NCI-H2171 treated with DMSO at 0.1 percent for 48 hours (cell line): ENCODE results near the gene ZNF581.

Source experiments
- DNase-seq: peaks from one replicate; lab custom pipeline; 2025; lab: John Stamatoyannopoulos, UW

The ZNF581 gene

DNA sequence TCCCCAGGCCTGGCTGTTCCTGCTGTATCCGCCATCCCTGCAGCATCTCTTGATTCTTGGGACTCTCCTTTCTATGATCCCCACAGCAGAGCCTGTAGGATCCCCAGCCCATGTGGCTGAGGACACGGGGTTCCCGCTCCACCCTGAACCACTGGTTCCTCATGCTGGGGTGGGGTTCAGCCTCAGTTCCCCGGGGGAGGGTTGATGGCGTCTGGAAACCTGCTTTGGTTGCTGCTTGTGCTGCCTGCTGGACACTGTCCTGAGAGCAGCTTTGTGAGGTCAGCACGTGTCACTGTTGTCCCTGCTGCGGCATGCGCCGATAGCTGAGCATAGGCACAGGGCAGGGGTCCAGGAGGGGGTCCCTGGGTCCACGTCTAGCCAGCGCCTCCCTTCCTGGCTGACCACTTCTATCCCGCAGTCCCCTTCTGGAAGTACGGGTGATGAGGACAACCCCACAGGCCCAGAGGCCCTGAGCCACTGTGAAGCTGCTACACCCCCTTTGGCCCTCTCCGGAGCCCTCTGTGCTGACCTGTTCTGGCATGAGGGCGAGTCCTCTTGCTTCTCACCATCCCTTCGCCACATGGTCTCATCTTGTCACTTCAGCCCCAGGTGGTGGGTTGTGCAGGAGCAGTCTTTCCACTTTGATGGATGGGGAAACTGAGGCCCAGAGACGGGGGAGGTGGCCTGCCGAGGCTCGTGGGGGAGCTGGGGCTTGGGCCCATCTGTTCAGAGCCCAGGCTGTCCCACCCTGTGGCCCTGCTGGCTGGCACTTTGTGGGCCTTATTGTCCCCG, 37.1 kb downstream of the ZNF581 start:
- no peak for DNase-seq

- no peak for DNase-seq
These were observed 38.0 kb downstream of the ZNF581 start for GRCh38 chr19:55681131-55682092.

DNA sequence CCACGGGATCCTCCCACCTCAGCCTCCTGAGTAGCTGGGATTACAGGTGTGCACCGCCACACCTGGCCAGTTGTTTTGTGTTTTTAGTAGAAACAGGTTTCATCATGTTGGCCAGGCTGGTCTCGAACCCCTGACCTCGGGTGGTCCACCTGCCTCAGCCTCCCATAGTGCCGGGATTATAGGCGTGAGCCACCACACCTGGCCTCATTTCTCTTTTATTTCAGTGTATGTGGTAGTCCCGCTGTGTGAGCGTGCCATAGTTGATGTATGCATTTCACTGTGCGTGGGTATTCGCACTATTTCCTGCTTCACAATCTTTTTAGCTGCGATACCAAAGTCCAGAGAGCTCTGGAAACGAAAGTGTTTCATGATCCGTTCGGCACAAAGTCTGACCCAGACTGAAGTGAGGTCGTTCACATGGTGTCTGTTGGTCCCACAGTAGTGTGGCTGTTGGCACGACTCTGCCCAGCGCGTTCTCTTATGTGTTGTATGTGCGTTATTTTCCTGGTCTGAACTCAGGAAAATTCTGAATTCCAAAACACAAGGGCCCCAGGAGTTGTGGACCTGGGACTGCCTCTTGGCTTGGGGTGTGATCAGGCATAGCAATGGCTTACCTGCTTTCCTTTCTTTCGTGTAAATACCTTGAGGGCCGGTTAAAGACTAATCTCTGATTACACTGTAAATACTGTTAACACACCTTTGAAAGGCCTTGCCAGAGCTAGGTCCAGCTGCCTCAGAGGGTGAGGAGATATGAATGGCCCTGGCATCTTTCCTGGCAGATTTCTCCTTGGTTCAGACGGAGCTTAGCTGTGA, 40.2 kb downstream of the ZNF581 start:
- no peak for DNase-seq

DNA sequence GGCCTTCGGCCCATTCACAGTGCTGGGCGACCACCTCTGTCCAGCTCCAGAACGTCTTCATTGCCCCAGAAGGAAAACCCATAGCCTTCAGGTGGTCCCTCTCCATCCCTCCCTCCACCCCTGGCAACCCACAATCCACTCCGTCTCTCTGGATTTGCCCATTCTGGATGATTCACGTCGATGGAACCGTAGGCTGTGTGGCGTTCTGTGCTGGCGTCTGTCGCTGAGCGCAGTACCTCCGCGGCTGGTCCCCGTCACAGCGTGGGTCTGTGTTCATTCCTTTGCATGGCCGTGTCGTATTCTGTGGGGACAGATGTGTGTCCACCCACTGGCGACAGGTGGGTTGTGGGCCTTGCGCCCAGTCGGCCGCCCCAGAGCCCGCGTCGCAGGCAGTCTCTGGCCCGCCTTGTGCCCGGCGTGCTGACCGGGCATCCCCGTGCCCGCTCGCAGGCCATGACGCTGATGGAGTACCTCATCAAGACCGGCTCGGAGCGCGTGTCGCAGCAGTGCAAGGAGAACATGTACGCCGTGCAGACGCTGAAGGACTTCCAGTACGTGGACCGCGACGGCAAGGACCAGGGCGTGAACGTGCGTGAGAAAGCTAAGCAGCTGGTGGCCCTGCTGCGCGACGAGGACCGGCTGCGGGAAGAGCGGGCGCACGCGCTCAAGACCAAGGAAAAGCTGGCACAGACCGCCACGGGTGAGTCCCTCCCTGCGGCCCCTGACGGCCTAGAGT, 41.7 kb downstream of the ZNF581 start:
- DNase-seq, result no peak

GRCh38 chr19:55685776-55686175, 42.3 kb downstream of the ZNF581 start:
- DNase-seq, result no peak

- DNase-seq, result no peak
These were observed 43.0 kb downstream of the ZNF581 start for GRCh38 chr19:55686311-55687050.

DNA sequence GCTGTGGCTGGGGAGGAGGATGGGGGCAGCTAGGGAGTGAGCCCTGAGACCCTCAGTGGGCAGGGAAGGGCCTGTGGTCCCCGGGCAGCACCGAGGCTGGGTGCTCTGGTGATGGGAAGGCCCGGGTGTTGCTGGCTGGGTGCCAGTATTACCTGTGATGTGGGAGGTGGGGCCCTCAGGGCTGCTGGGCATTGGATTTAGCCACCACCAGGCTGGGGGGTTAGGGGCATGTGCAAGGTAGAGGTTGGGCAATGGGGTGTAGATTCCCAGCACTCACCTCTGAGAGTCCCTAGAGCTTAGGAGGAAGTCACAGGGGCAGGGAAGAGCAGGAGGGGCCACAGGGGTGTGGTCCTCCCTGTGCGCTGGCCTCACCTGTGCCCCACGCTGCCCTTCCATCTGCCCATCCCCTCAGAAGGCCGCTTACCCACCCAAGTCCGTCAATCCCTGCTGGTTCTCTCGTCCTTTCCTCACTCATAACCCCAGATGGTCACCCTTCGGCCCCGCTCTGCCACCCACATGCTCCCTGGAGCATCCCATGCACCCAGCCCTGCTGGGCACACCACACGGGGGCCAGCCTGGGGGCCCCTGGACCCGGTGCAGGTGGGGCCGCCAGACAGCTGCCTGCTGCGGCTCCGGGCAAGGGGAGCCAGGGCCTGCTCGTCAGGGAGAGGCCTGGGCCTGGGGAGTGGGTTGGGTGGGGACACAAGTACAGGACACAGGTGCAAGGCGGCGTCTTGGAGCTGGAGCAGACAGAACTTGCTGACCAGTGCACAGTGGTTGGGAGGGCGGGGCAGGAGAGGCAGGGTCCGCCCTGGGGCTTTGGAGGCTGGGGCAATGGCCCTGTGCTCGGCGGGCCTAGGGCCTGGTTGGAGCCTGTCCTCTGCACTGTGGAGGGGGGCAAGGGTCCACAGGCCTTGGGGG, 44.1 kb downstream of the ZNF581 start:
- DNase-seq, result no peak

- no peak for DNase-seq
These were observed 45.2 kb downstream of the ZNF581 start for GRCh38 chr19:55688422-55689218.

DNA sequence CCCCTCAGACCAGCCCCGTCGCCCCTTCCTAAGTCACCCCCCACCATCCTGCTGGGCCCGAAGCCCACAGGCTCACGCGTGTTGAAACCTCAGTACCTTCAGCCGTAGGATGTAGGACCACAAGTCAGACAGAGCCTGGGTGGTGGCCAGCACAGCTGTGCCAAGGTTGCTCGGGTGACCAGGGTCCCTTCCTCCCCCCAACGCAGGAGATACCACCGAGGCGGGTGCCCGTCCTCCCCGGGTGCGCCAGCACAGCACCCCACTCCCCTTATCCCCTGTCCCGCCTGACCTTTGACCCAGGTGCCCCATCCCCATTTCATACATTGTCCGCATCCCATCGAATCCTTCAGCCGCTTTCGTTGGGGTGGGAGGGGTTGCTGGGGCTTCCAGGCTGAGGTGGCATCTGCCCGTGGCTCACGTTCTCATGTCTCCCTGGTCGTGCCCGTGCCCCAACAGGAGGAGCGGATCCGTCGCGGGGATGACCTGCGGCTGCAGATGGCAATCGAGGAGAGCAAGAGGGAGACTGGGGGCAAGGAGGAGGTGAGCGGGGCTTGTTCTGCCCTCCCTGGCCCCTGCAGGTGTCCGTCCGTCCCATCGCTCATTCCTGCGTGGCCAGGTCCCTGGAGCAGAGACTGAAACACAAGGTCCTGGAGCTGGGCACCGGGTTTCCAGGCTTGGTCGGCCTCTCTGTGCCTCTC, 46.1 kb downstream of the ZNF581 start:
- DNase-seq, result no peak

DNA sequence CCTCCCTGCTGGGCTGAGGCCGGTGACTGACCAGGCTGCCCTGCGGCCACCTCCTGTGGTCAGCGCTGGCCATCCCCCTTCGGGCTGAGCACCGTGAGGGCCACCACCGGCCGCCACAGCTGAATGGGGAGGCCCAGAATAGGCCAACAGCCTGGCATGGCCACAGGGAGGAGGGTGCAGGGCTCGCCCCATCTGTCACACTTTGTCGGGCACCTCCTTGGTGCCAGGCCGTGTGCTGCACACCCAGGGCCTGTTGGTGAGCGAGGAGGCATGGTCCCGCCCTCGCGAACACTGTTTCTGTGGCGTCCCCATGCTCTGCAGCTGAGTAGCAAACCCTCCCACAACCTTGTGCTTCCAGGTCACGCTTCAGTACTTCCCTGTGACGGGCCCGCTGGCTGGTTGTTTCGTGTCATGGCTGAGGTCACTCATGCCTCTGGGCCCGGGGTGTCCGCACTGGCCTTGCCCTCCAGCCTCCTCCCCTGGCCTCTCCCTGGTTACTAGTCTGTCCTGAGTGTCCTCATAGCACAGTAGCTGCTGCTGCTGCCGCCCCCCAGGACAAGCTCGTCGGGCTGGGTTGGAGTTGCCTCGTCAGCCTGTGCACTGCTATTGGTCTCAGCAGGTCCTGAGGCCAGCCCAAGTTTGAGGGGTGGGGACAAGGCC, 46.8 kb downstream of the ZNF581 start:
- DNase-seq, result no peak

DNA sequence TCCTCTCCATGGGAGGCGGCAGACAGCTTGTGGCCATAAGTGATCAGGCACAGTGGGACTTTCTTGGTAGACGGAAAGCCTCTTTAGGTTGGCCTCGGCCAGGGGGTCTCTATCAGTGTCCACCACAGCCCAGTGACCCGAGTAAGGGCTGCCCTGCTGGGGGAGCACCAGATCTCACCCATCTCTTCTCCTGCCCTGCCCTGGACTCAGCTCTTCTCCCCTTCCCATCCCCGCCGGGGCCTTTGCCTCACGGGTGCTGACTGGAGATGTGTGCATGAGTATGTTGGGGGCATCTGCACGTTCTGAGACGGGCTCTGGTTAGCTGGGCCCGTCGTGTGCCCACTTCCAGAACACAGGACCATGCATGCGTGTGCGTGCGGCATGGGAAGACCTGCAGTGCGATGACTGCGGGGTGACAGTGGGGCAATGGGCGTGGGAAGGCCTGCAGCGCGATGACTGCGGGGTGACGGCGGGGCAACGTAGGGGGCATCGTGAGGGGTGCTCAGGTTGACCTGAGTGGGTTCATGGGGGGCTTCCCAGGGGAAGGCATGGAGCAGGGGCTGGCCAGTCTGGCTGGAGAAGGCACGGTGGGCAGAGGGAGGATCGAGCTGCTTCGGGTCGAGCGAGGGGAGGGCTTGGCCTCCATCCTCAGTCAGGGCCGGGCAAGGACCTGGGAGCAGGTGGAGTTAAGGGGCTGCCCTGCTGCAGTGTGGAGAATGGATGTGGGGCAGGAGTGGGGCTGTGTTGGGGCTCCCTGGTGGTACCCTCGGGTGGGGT, 47.5 kb downstream of the ZNF581 start:
- no peak for DNase-seq

- no peak for DNase-seq
These were observed 48.4 kb downstream of the ZNF581 start for GRCh38 chr19:55691561-55692481.

GRCh38 chr19:55692681-55693081, 49.2 kb downstream of the ZNF581 start:
- DNase-seq, result no peak

DNA sequence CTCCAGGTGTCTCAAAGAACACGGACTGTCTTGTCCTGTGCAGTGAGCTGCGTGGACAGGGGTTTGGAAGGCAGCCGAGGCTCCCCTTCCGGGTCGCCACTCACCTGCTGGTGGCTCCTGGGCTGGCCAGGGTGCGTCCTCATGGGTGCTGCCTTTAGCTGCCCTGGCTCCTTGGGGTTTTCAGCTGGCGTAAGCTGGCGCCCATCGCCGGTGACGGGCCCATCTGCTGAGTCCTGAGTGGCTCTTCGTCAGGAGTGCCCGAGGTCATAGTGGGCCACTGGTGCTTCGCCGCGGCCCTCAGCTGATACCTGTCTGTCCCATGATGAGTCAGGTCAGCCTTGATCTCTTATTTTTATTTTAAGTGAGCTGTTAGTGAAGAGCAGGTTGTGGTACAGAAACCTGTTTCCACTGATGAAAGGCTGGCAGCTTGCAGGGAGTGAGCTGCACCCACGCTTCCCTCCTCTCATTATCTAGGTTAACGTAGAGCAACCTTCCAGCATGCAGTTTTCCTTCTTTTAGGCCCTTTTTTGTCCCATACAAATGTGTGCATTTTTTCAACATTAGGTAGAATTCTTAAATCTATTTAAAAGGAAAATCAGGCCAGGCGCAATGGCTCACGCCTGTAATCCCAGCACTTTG, 50.0 kb downstream of the ZNF581 start:
- DNase-seq, result no peak

- DNase-seq, result no peak
These were observed 50.8 kb downstream of the ZNF581 start for GRCh38 chr19:55694241-55694655.
